ENCODE results near the gene SLC39A11. TPM values are rescaled to one million over a fixed set of nuclear protein-coding genes. Genes with fewer than 3 reads are reported as not detected.

The SLC39A11 gene
- total RNA-seq, 1 donor from 2014 or later = 21.5 TPM

DNA sequence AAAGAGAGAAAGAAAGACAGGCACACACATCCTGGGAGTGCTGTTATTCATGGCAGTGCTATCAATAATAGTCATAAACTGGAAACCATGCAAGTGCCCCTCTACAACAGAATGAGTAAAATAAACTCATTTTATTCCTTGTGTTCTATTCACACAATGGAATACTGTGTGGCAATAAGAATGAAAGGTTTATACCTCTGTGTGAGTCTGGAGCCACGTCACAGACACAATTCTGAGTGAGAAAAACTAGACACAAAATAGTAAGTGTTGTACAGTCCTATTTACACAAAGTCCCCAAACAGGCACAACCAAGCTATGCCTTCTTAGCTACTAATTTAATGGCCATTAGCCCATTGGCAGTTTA, 429.7 kb downstream of the SLC39A11 start:
- H3K27ac Mint-ChIP-seq (ENCODE audit: unreplicated experiment) = no peak overlapping the region
- H3K4me1 Mint-ChIP-seq (ENCODE audit: low read depth, unreplicated experiment) = peaks cover 20% of the 10 kb centered on the region
- FAIRE-seq (peak; percentile 13), DNase-seq (ENCODE audit: low read depth) (no peak)
- Histone ChIP-seq H3K4me2 (ENCODE audit: low read length) (no peak overlapping the region), H3K9ac (ENCODE audit: low read length) (no peak overlapping the region), H2AFZ (ENCODE audit: low read depth, low read length) (no peak overlapping the region), H3K27ac (ENCODE audit: low read depth, low read length) (no peak overlapping the region), H3K79me2 (ENCODE audit: insufficient read depth, low read length) (no peaks in the 10 kb centered on the region), H3K9me3 (ENCODE audit: insufficient read depth, low read depth, low read length) (no peaks in the 10 kb centered on the region), H3K27me3 (ENCODE audit: insufficient read depth, low read length) (no peaks in the 10 kb centered on the region), H3K36me3 (ENCODE audit: insufficient read depth, low read length) (no peaks in the 10 kb centered on the region), H3K4me3 (ENCODE audit: insufficient read depth, low read depth, low read length) (no peak overlapping the region), H3K4me1 (ENCODE audit: insufficient read depth, low read length) (peaks cover 20% of the 10 kb centered on the region), H4K20me1 (ENCODE audit: insufficient read depth, low read length) (no peaks in the 10 kb centered on the region)
- no peaks in the 10 kb centered on the region for H3K27me3 Mint-ChIP-seq (ENCODE audit: low read depth, unreplicated experiment)
- no peaks in the 10 kb centered on the region for H3K36me3 Mint-ChIP-seq (ENCODE audit: low read depth, unreplicated experiment)
- H3K4me3 Mint-ChIP-seq (ENCODE audit: unreplicated experiment) = no peak overlapping the region
- TF ChIP-seq EZH2 (IDR thresholded peaks at IDR 0.05; ENCODE audit: insufficient read depth, low read length) = no peak
- TF ChIP-seq, protein P1, sequence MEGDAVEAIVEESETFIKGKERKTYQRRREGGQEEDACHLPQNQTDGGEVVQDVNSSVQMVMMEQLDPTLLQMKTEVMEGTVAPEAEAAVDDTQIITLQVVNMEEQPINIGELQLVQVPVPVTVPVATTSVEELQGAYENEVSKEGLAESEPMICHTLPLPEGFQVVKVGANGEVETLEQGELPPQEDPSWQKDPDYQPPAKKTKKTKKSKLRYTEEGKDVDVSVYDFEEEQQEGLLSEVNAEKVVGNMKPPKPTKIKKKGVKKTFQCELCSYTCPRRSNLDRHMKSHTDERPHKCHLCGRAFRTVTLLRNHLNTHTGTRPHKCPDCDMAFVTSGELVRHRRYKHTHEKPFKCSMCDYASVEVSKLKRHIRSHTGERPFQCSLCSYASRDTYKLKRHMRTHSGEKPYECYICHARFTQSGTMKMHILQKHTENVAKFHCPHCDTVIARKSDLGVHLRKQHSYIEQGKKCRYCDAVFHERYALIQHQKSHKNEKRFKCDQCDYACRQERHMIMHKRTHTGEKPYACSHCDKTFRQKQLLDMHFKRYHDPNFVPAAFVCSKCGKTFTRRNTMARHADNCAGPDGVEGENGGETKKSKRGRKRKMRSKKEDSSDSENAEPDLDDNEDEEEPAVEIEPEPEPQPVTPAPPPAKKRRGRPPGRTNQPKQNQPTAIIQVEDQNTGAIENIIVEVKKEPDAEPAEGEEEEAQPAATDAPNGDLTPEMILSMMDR (IDR thresholded peaks at IDR 0.05; ENCODE audit: insufficient read depth, low read depth, low read length) = no peak
- H3K9me3 Mint-ChIP-seq (ENCODE audit: unreplicated experiment) = peaks cover 5% of the 10 kb centered on the region

DNA sequence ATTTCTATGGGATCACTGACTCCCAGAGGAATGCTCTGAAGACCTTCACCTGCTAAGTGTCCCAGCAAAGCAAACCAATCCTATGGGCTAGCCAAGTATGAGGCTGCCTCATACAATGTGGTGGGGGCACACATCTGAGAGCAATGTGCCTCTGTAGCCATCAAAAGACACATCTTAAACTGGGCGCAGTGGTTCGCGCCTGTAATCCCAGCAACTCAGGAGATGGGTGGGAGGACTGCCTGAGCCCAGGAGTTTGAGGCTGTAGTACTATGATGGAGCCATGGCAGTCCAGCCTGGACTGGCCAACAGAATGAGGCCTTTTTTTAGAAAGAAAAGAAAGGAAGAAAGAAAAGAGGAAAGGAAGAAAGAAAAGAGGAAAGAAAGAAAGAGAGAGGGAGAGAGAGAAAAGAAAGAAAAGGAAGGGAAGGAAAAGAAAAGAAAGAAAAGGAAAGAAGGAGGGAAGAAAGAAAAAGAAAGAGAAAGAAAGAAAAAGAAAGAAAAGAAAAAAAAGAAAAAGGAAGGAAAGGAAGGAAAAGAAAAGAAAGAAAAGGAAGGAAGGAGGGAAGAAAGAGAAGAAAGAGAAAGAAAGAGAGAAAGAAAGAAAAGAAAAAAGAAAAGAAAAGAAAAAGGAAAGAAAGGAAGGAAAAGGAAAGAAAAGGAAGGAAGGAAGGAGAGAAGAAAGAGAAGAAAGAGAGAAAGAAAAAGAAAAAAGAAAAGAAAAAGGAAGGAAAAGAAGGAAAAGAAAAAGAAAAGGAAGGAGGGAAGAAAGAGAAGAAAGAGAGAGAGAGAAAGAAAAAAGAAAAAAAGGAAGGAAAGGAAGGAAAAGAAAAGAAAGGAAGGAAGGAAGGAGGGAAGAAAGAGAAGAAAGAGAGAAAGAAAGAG, 430.3 kb downstream of the SLC39A11 start:
- Histone ChIP-seq H3K4me3 (ENCODE audit: insufficient read depth, low read depth, low read length) (no peak overlapping the region), H3K9ac (ENCODE audit: low read length) (no peak overlapping the region), H3K4me1 (ENCODE audit: insufficient read depth, low read length) (peaks cover 20% of the 10 kb centered on the region), H3K4me2 (ENCODE audit: low read length) (no peak overlapping the region), H3K79me2 (ENCODE audit: insufficient read depth, low read length) (no peaks in the 10 kb centered on the region), H3K36me3 (ENCODE audit: insufficient read depth, low read length) (no peaks in the 10 kb centered on the region), H3K27me3 (ENCODE audit: insufficient read depth, low read length) (no peaks in the 10 kb centered on the region), H4K20me1 (ENCODE audit: insufficient read depth, low read length) (no peaks in the 10 kb centered on the region), H2AFZ (ENCODE audit: low read depth, low read length) (no peak overlapping the region), H3K27ac (ENCODE audit: low read depth, low read length) (no peak overlapping the region), H3K9me3 (ENCODE audit: insufficient read depth, low read depth, low read length) (no peaks in the 10 kb centered on the region)
- DNase-seq (ENCODE audit: low read depth) (no peak), FAIRE-seq (no peak)
- no peak for TF ChIP-seq EZH2 (IDR thresholded peaks at IDR 0.05; ENCODE audit: insufficient read depth, low read length)
- TF ChIP-seq, protein P1 (IDR thresholded peaks at IDR 0.05; ENCODE audit: insufficient read depth, low read depth, low read length) = no peak
- H3K9me3 Mint-ChIP-seq (ENCODE audit: unreplicated experiment) = peaks cover 5% of the 10 kb centered on the region
- H3K4me1 Mint-ChIP-seq (ENCODE audit: low read depth, unreplicated experiment) = peaks cover 20% of the 10 kb centered on the region
- H3K4me3 Mint-ChIP-seq (ENCODE audit: unreplicated experiment) = no peak overlapping the region
- peak overlapping the region; percentile 34 for H3K27ac Mint-ChIP-seq (ENCODE audit: unreplicated experiment)
- H3K36me3 Mint-ChIP-seq (ENCODE audit: low read depth, unreplicated experiment) = no peaks in the 10 kb centered on the region
- H3K27me3 Mint-ChIP-seq (ENCODE audit: low read depth, unreplicated experiment) = no peaks in the 10 kb centered on the region

All from astrocyte (in vitro differentiated cells and primary cell).